CD4-positive, alpha-beta memory T cell (primary cell): ENCODE data around the gene EFHC1. TPM values are rescaled to one million over a fixed set of nuclear protein-coding genes. Genes with fewer than 3 reads are reported as not detected.

Source experiments
- CTCF ChIA-PET: fragments of 350-600 bp; sonication (Branson Sonifier 250); formaldehyde crosslinking; loops from one replicate; lab custom pipeline; 2021; ENCODE audit warnings: inconsistent platforms; ENCODE audit not compliant: partially characterized antibody; lab: Charles Lee
- POLR2A ChIA-PET: fragments of 350-600 bp; sonication (Branson Sonifier 250); formaldehyde crosslinking; loops from one replicate; lab custom pipeline; 2021; ENCODE audit not compliant: partially characterized antibody; lab: Charles Lee
- DNase-seq, 5 donors: peaks; one replicate each; pipeline versions ENCODE4 v3.0.0 to v3.0.0-alpha.2; 2020 to 2022; ENCODE audit warnings: mixed read lengths in 1 of 5
- H3K27ac ChIP-seq: one replicate; pipeline ENCODE4 v1.7.0; 2013; ENCODE audit warnings: low read depth, low read length
- H3K27me3 ChIP-seq: 2 replicates; pipeline ENCODE4 v1.7.0; 2013; ENCODE audit warnings: mild to moderate bottlenecking, low read length, moderate library complexity; ENCODE audit not compliant: insufficient read depth
- H3K36me3 ChIP-seq: 2 replicates; pipeline ENCODE4 v1.7.0; 2013; ENCODE audit warnings: mild to moderate bottlenecking, low read length, moderate library complexity; ENCODE audit not compliant: insufficient read depth
- H3K4me1 ChIP-seq: 2 replicates; pipeline ENCODE4 v1.7.0; 2013; ENCODE audit warnings: mild to moderate bottlenecking, low read length, moderate library complexity; ENCODE audit not compliant: insufficient read depth
- H3K4me3 ChIP-seq, 2 donors: one replicate each; pipeline ENCODE4 v1.7.0; 2013; ENCODE audit warnings: low read length in 2 of 2, mild to moderate bottlenecking in 1 of 2
- H3K9me3 ChIP-seq, 2 donors: one replicate each; pipeline ENCODE4 v1.7.0; 2013; ENCODE audit warnings: low read length in 2 of 2, control low read depth in 1 of 2; ENCODE audit not compliant: control insufficient read depth in 1 of 2
- H3K27ac Mint-ChIP-seq, 7 donors: one replicate each; pipeline ENCODE4 v1.8.0; 2020 to 2021; ENCODE audit warnings: mixed read lengths in 7 of 7, mild to moderate bottlenecking in 6 of 7, inconsistent platforms in 3 of 7, moderate library complexity in 3 of 7
- H3K27me3 Mint-ChIP-seq, 2 donors: one replicate each; pipeline ENCODE4 v1.8.0; 2020 to 2021; ENCODE audit warnings: mixed read lengths in 2 of 2
- H3K36me3 Mint-ChIP-seq, 2 donors: one replicate each; pipeline ENCODE4 v1.8.0; 2020 to 2021; ENCODE audit warnings: mixed read lengths in 2 of 2, inconsistent platforms in 1 of 2, mild to moderate bottlenecking in 1 of 2
- H3K4me1 Mint-ChIP-seq, 4 donors: one replicate each; pipeline ENCODE4 v1.8.0; 2020 to 2021; ENCODE audit warnings: mixed read lengths in 4 of 4, mild to moderate bottlenecking in 1 of 4
- H3K4me3 Mint-ChIP-seq, 8 donors: one replicate each; pipeline ENCODE4 v1.8.0; 2020 to 2021; ENCODE audit warnings: mixed read lengths in 8 of 8, mild to moderate bottlenecking in 7 of 8, moderate library complexity in 6 of 8, inconsistent platforms in 3 of 8
- H3K9me3 Mint-ChIP-seq, 8 donors: one replicate each; pipeline ENCODE4 v1.8.0; 2020 to 2021; ENCODE audit warnings: mixed read lengths in 8 of 8, mild to moderate bottlenecking in 5 of 8, inconsistent platforms in 3 of 8, moderate library complexity in 1 of 8
- intact Hi-C: fragments of 100-400 bp; cut with micrococcal nuclease; formaldehyde crosslinking; loops from one replicate; pipeline ENCODE4 v1.15.1; 2023
- polyA plus RNA-seq, 2 donors: library from polyadenylated mRNA; unstranded; fragments of 300-500 nt; fragmentation: Illumina TruSeq; gene quantifications; one replicate each; pipeline ENCODE4 v1.2.3, GENCODE V29; 2021
- total RNA-seq, 2 experiments: library from RNA; stranded (reverse); gene quantifications; one replicate each; pipeline ENCODE4 v1.2.3, GENCODE V29; 2021

Gene EFHC1
- total and polyA plus RNA-seq, 4 experiments from 2014 or later = 1.5 to 10.4 (median 4.1) TPM

GRCh38 chr6:52393780-52394179 lies 26.4 kb upstream of the EFHC1 start:
- Histone ChIP-seq H3K4me3 (peak overlapping the region in 1 of 2 donors; percentile 37), H3K4me1 (peaks cover 100% of the 10 kb centered on the region), H3K9me3 (no peaks in the 10 kb centered on the region), H3K27me3 (no peaks in the 10 kb centered on the region), H3K27ac (peak overlapping the region; percentile 66), H3K36me3 (no peaks in the 10 kb centered on the region)
- Mint-ChIP-seq H3K9me3 (peaks cover 0 to 7% (median 0%) of the 10 kb centered on the region in 8 donors), H3K4me1 (peaks cover 76 to 100% (median 88%) of the 10 kb centered on the region in 4 donors), H3K27me3 (no peaks in the 10 kb centered on the region), H3K27ac (peak overlapping the region; percentile 96 to 98 (median 96)), H3K4me3 (peak overlapping the region; percentile 67 to 86 (median 76)), H3K36me3 (peaks cover 12 to 14% of the 10 kb centered on the region in 2 donors)
- CTCF ChIA-PET = interaction anchor here (0.6 to 7.1 kb wide), 4 partner anchors 12 to 108 kb away, joined by 3 to 116 read pairs (median 3); partner anchors contain the start of gene MCM3
- POLR2A ChIA-PET = interaction anchor here (1.2 to 8.7 kb wide), 4 partner anchors 31 to 108 kb away, joined by 3 to 176 read pairs (median 7); partner anchors contain the start of gene PAQR8
- DNase-seq = no peak
- intact Hi-C loops = loop anchor here (10.0 kb wide), 2 partner anchors 601 to 941 kb away; partner anchors contain the start of gene GSTA4

GRCh38 chr6:52394251-52394666 lies 25.9 kb upstream of the EFHC1 start:
- intact Hi-C loops = loop anchor here (10.0 kb wide), 2 partner anchors 601 to 941 kb away; partner anchors contain the start of gene GSTA4
- ChIA-PET CTCF (interaction anchor here (0.6 to 1.2 kb wide), 4 partner anchors 12 to 109 kb away, joined by 3 read pairs; no protein-coding TSS in a partner anchor), POLR2A (interaction anchor here (1.0 to 1.5 kb wide), 5 partner anchors 32 to 276 kb away, joined by 3 to 7 read pairs (median 5); partner anchors contain the start of genes PAQR8 and TMEM14A)
- Mint-ChIP-seq H3K27me3 (no peaks in the 10 kb centered on the region), H3K9me3 (peaks cover 0 to 7% (median 0%) of the 10 kb centered on the region in 8 donors), H3K36me3 (peaks cover 12 to 14% of the 10 kb centered on the region in 2 donors), H3K4me1 (peaks cover 76 to 100% (median 88%) of the 10 kb centered on the region in 4 donors), H3K27ac (peak overlapping the region; percentile 96 to 98 (median 96)), H3K4me3 (peak overlapping the region; percentile 67 to 86 (median 76))
- no peaks in the 10 kb centered on the region for H3K27me3 ChIP-seq
- H3K9me3 ChIP-seq = no peaks in the 10 kb centered on the region
- peak overlapping the region; percentile 66 for H3K27ac ChIP-seq
- H3K36me3 ChIP-seq = no peaks in the 10 kb centered on the region
- peaks cover 100% of the 10 kb centered on the region for H3K4me1 ChIP-seq
- peak; percentile 45 to 70 (median 56) for DNase-seq
- peak overlapping the region in 1 of 2 donors; percentile 37 for H3K4me3 ChIP-seq

GRCh38 chr6:52395969-52396368 lies 24.2 kb upstream of the EFHC1 start:
- Mint-ChIP-seq H3K4me3 (peak overlapping the region in 7 of 8 donors; percentile 9 to 87 (median 57)), H3K4me1 (peaks cover 76 to 100% (median 87%) of the 10 kb centered on the region in 4 donors), H3K27ac (peak overlapping the region; percentile 95 to 99 (median 96)), H3K27me3 (no peaks in the 10 kb centered on the region), H3K36me3 (peaks cover 12 to 14% of the 10 kb centered on the region in 2 donors), H3K9me3 (peaks cover 0 to 7% (median 0%) of the 10 kb centered on the region in 8 donors)
- no peak overlapping the region for H3K4me3 ChIP-seq
- ChIA-PET CTCF (interaction anchor here (2.9 to 14.8 kb wide), 4 partner anchors 23 to 109 kb away, joined by 14 to 287 read pairs (median 86); partner anchors contain the start of genes EFHC1, MCM3 and PAQR8), POLR2A (interaction anchor here (1.2 to 8.7 kb wide), 7 partner anchors 7 to 180 kb away, joined by 4 to 164 read pairs (median 41); partner anchors contain the start of genes EFHC1, MCM3, PAQR8 and TRAM2)
- H3K4me1 ChIP-seq = peaks cover 100% of the 10 kb centered on the region
- H3K27me3 ChIP-seq = no peaks in the 10 kb centered on the region
- intact Hi-C loops = loop anchor here (10.0 kb wide), 2 partner anchors 599 to 939 kb away; partner anchors contain the start of gene GSTA4
- H3K9me3 ChIP-seq = no peaks in the 10 kb centered on the region
- no peaks in the 10 kb centered on the region for H3K36me3 ChIP-seq
- H3K27ac ChIP-seq = no peak overlapping the region
- DNase-seq = no peak

- Mint-ChIP-seq H3K27ac (peak overlapping the region; percentile 95 to 99 (median 96)), H3K4me1 (peaks cover 51 to 84% (median 60%) of the 10 kb centered on the region in 4 donors), H3K36me3 (peaks cover 26 to 28% of the 10 kb centered on the region in 2 donors), H3K27me3 (no peaks in the 10 kb centered on the region), H3K4me3 (peak overlapping the region in 7 of 8 donors; percentile 32 to 82 (median 63)), H3K9me3 (peaks cover 0 to 7% (median 0%) of the 10 kb centered on the region in 8 donors)
- ChIA-PET CTCF (interaction anchor here (0.7 to 14.8 kb wide), 30 partner anchors 9 to 265 kb away, joined by 3 to 287 read pairs (median 4); partner anchors contain the start of genes EFHC1, MCM3, PAQR8 and TRAM2), POLR2A (interaction anchor here (0.5 to 8.7 kb wide), 17 partner anchors 11 to 263 kb away, joined by 3 to 164 read pairs (median 5); partner anchors contain the start of genes EFHC1, MCM3, PAQR8 and TRAM2)
- peak overlapping the region; percentile 67 for H3K27ac ChIP-seq
- H3K4me3 ChIP-seq = no peak overlapping the region
- peaks cover 68% of the 10 kb centered on the region for H3K4me1 ChIP-seq
- H3K27me3 ChIP-seq = no peaks in the 10 kb centered on the region
- peak; percentile 36 to 53 (median 47) for DNase-seq
- peaks cover 15% of the 10 kb centered on the region for H3K36me3 ChIP-seq
- H3K9me3 ChIP-seq = no peaks in the 10 kb centered on the region
- intact Hi-C loops = loop anchor here (1.0 to 10.0 kb wide), 7 partner anchors 10 to 935 kb away; partner anchors contain the start of genes EFHC1, GSTA4 and PAQR8
Measured at GRCh38 chr6:52399511-52400312, 20.4 kb upstream of the EFHC1 start.

GRCh38 chr6:52400313-52401041 lies 19.7 kb upstream of the EFHC1 start:
- Mint-ChIP-seq H3K27me3 (no peaks in the 10 kb centered on the region), H3K4me3 (peak overlapping the region in 7 of 8 donors; percentile 19 to 68 (median 60)), H3K27ac (peak overlapping the region; percentile 95 to 99 (median 96)), H3K9me3 (peaks cover 0 to 7% (median 0%) of the 10 kb centered on the region in 8 donors), H3K4me1 (peaks cover 51 to 77% (median 56%) of the 10 kb centered on the region in 4 donors), H3K36me3 (peaks cover 30 to 35% of the 10 kb centered on the region in 2 donors)
- intact Hi-C loops = loop anchor here (1.0 to 10.0 kb wide), 2 partner anchors 20 to 236 kb away; partner anchors contain the start of gene EFHC1
- DNase-seq = no peak
- Histone ChIP-seq H3K27me3 (no peaks in the 10 kb centered on the region), H3K4me1 (peaks cover 60% of the 10 kb centered on the region), H3K9me3 (no peaks in the 10 kb centered on the region), H3K4me3 (no peak overlapping the region), H3K27ac (peak overlapping the region; percentile 29), H3K36me3 (peaks cover 18% of the 10 kb centered on the region)
- ChIA-PET POLR2A (interaction anchor here (0.5 to 8.7 kb wide), 16 partner anchors 11 to 263 kb away, joined by 3 to 164 read pairs (median 6); partner anchors contain the start of genes EFHC1, MCM3, PAQR8 and TRAM2), CTCF (interaction anchor here (0.7 to 14.8 kb wide), 32 partner anchors 8 to 265 kb away, joined by 3 to 287 read pairs (median 4); partner anchors contain the start of genes EFHC1, MCM3, PAQR8 and TRAM2)

GRCh38 chr6:52403086-52403485 lies 17.1 kb upstream of the EFHC1 start:
- Histone ChIP-seq H3K36me3 (peaks cover 18% of the 10 kb centered on the region), H3K4me1 (peaks cover 34% of the 10 kb centered on the region), H3K27ac (no peak overlapping the region), H3K4me3 (no peak overlapping the region), H3K27me3 (no peaks in the 10 kb centered on the region), H3K9me3 (no peaks in the 10 kb centered on the region)
- POLR2A ChIA-PET = interaction anchor here (0.8 to 8.7 kb wide), 5 partner anchors 13 to 117 kb away, joined by 3 to 133 read pairs (median 3); partner anchors contain the start of gene PAQR8
- Mint-ChIP-seq H3K9me3 (no peaks in the 10 kb centered on the region), H3K4me3 (no peak overlapping the region), H3K36me3 (peaks cover 31 to 33% of the 10 kb centered on the region in 2 donors), H3K27ac (peak overlapping the region in 3 of 7 donors; percentile 21 to 91 (median 72)), H3K4me1 (peaks cover 28 to 51% (median 34%) of the 10 kb centered on the region in 4 donors), H3K27me3 (no peaks in the 10 kb centered on the region)
- CTCF ChIA-PET = interaction anchor here (0.6 to 14.8 kb wide), 6 partner anchors 10 to 116 kb away, joined by 3 to 287 read pairs (median 86); partner anchors contain the start of genes EFHC1, MCM3 and PAQR8
- DNase-seq = no peak
- intact Hi-C loops = loop anchor here (10.0 kb wide), 1 partner anchor 238 kb away; no protein-coding TSS in a partner anchor
